Activated naive CD4-positive, alpha-beta T cell treated with anti-CD3 and anti-CD28 coated beads, Interleukin-2, amount 50 U/mL, for 72 hours (primary cell): ENCODE data around the gene RASSF4. TPM values are rescaled to one million over a fixed set of nuclear protein-coding genes. Genes with fewer than 3 reads are reported as not detected.

Experiments used
- ATAC-seq, 2 donors: fragments of 150-1000 bp; cut with Tn5 transposase; 2 replicates each; pipeline ENCODE4 v1.10.0; 2021; ENCODE audit warnings: mild to moderate bottlenecking in 2 of 2, moderate library complexity in 2 of 2
- DNase-seq, 2 donors: peaks; one replicate each; pipeline ENCODE4 v3.0.0; 2021 to 2022; ENCODE audit warnings: low spot score in 2 of 2
- H3K27ac Mint-ChIP-seq, 2 donors: one replicate each; pipeline ENCODE4 v1.8.0; 2022; ENCODE audit warnings: mild to moderate bottlenecking in 2 of 2, mixed read lengths in 2 of 2
- H3K36me3 Mint-ChIP-seq, 2 donors: one replicate each; pipeline ENCODE4 v1.8.0; 2022; ENCODE audit warnings: mixed read lengths in 2 of 2
- H3K9me3 Mint-ChIP-seq, 2 donors: one replicate each; pipeline ENCODE4 v1.8.0; 2022; ENCODE audit warnings: mixed read lengths in 2 of 2
- total RNA-seq, 2 donors: library from RNA; stranded (reverse); gene quantifications; one replicate each; pipeline ENCODE4 v1.2.3, GENCODE V29; 2022

RASSF4 gene
- total RNA-seq, 2 donors from 2014 or later = 1.5 to 4.1 TPM

DNA sequence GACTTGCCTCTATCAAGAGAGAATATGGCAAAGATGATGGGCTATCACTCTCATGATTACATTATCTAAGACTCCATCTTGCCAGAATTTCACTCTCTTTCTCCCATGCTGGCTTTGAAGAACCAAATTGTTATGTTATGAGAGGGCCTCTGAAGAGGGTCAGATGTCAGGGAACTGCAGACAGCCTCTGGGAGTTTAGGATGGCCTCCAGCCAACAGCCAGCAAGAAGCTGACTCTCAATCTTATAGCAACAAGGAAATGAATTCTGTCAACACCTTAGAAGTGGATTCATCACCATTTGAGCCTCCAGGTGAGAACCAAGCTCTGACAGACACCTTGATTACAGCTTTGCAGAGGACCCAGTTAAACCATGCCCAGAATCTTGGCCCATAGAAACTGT, 74.7 kb downstream of the RASSF4 start:
- Mint-ChIP-seq H3K27ac (no peak overlapping the region), H3K9me3 (peaks cover 7 to 14% of the 10 kb centered on the region in 2 donors), H3K36me3 (peaks cover 6 to 15% of the 10 kb centered on the region in 2 donors)
- ATAC-seq (no peak), DNase-seq (no peak)

DNA sequence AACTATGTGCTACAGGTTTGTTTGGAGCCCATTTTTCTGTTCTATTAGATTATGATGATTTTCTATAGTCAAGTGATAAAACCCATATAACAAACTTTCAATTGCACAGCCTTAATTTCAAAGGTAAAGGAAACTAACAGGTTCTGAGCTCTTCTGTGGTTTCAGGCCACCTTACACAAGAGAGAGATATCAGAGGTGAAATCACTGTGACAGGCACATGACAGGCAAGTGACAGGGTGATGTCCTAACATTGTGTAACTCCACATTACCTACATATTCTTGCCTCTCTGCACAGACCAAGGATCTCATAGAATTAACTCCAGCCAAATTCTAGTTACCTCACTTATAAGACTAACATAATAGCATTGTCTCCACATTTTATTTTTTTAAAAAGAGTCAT, 76.1 kb downstream of the RASSF4 start:
- ATAC-seq = no peak
- DNase-seq = no peak
- Mint-ChIP-seq H3K27ac (no peak overlapping the region), H3K9me3 (peaks cover 7 to 10% of the 10 kb centered on the region in 2 donors), H3K36me3 (peaks cover 6 to 11% of the 10 kb centered on the region in 2 donors)

DNA sequence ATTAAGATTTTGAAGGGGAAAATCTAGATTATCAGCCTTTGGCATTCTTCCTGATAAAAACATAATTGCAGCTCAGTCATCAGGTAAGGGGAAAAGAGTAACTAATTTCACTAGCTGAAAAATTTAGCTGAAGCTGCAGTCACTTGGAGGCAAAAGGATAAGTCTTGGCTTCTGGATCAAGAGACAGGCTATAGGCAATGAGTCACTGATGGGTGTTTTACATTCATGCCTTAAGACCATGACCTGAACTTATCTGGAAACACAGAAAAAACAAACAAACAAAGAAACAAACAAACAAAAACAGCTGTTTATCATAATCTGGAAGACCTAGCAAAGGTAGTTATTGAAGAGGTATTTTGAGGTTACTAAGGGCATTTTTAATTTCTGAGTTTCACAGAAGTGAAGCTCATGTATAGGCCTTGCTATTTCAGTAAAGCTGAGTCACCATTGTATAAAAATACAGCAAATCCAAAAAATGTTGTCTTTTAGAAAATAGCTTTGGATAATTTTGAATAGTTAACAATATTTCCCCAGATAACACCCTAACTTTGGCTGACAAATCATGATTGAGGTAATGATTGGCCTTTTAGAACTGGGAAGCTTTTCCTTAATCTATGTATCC, 81.4 kb downstream of the RASSF4 start:
- no peak for ATAC-seq
- Mint-ChIP-seq H3K36me3 (no peaks in the 10 kb centered on the region), H3K27ac (no peak overlapping the region), H3K9me3 (no peaks in the 10 kb centered on the region)
- DNase-seq = no peak

DNA sequence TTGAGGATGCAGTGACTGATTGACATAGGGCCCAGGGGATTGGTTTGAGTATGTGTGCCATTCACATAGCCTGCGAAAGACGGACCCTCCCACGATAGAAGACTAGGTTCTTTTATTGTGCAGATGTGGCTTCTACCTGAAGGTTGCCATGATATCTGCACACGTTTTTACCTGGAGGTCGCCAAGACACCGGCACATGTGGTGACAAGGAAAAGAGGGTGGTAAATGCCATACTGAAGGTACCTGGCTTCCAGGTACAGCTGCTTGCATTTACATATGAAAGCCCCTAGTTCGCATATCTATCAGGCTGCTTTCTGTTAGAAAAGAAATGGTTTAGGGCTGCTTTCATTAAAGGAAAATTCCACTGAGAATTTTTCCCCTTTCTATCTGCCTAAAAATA, 84.7 kb downstream of the RASSF4 start:
- Mint-ChIP-seq H3K36me3 (peaks cover 4 to 5% of the 10 kb centered on the region in 2 donors), H3K9me3 (peaks cover 4 to 5% of the 10 kb centered on the region in 2 donors), H3K27ac (no peak overlapping the region)
- DNase-seq (no peak), ATAC-seq (no peak)

Other genes with a start within 250 kb of the RASSF4 start
- gene TMEM72, start 48.5 kb upstream of the RASSF4 start, total RNA-seq = not detected
- 1 to 10 TPM in 1 of 2 donors, under 1 TPM in 1; 0.32 to 1.7 TPM for gene DEPP1, start 19.0 kb downstream of the RASSF4 start, total RNA-seq
- gene ZNF22, start 41.1 kb downstream of the RASSF4 start, total RNA-seq = 10 to 100 TPM in 1 of 2 donors, 1 to 10 TPM in 1; 3.1 to 20.9 TPM